ENCODE results near the gene TMEM145. TPM values are rescaled to one million over a fixed set of nuclear protein-coding genes. Genes with fewer than 3 reads are reported as not detected.

TMEM145 gene
- total and polyA plus RNA-seq, 9 of the 15 experiments (the other 6 are each of a cell fraction or from before 2014, with no cell fraction given), result 0.80 to 5.5 (median 1.9) TPM; not detected in 3

- TF ChIP-seq ZBTB40 (IDR thresholded peaks at IDR 0.05) (peak; percentile 11; the same call in 1 of the 2 replicates), ZBTB40 (CRISPR knock-in tag; IDR thresholded peaks at IDR 0.05) (no peak), RBFOX2 (IDR thresholded peaks at IDR 0.05; ENCODE audit: low read depth, low read length) (peak; percentile 44; the same call in 1 of the 2 replicates), TFAP4 (CRISPR knock-in tag; IDR thresholded peaks at IDR 0.05; ENCODE audit: borderline replicate concordance) (peak; percentile 64; the same call in 1 of the 2 replicates), ZNF778 (CRISPR knock-in tag; IDR thresholded peaks at IDR 0.05) (no peak), ARID4B (CRISPR knock-in tag; IDR thresholded peaks at IDR 0.05) (peak; percentile 80; the same call in 1 of the 2 replicates), ZNF395 (CRISPR knock-in tag; IDR thresholded peaks at IDR 0.05) (peak; percentile 91), TAL1 (IDR thresholded peaks at IDR 0.05) (no peak)
These were observed at the start of gene TMEM145 (continued) for GRCh38 chr19:42313096-42313839.

All from K562 (cell line).